ENCODE results near the gene ZFAND6.
A peak's percentile ranks its signal among the peaks of the same experiment; 100 is the strongest.

Gene ZFAND6

GRCh38 chr15:80052597-80053304 is 6.7 kb upstream of the ZFAND6 start:
- no peak for DNase-seq

GRCh38 chr15:80055933-80056332 is 3.5 kb upstream of the ZFAND6 start:
- DNase-seq = no peak

- DNase-seq = no peak
Measured at GRCh38 chr15:80058044-80058443, 1.4 kb upstream of the ZFAND6 start.

- peak; percentile 39 to 49 for DNase-seq
Measured at GRCh38 chr15:80059786-80060355, 395 bp downstream of the ZFAND6 start.

GRCh38 chr15:80060356-80061006 is 1.0 kb downstream of the ZFAND6 start:
- DNase-seq = peak; percentile 15 to 39

GRCh38 chr15:80061582-80061981 is 2.1 kb downstream of the ZFAND6 start:
- DNase-seq = peak; percentile 15 to 17

- DNase-seq = no peak
Measured at GRCh38 chr15:80066912-80067311, 7.4 kb downstream of the ZFAND6 start.

- DNase-seq = no peak
Measured at GRCh38 chr15:80068578-80068977, 9.1 kb downstream of the ZFAND6 start.

- peak in 1 of 2 experiments; percentile 12 for DNase-seq
Measured at GRCh38 chr15:80070840-80071239, 11.4 kb downstream of the ZFAND6 start.

GRCh38 chr15:80071652-80072051 is 12.2 kb downstream of the ZFAND6 start:
- DNase-seq = no peak

GRCh38 chr15:80072285-80072994 is 13.0 kb downstream of the ZFAND6 start:
- DNase-seq = peak; percentile 93 to 98

GRCh38 chr15:80073197-80073596 is 13.7 kb downstream of the ZFAND6 start:
- DNase-seq = no peak

GRCh38 chr15:80076321-80077318 is 17.1 kb downstream of the ZFAND6 start:
- DNase-seq = no peak

GRCh38 chr15:80081390-80081789 is 21.9 kb downstream of the ZFAND6 start:
- peak; percentile 77 to 88 for DNase-seq

- no peak for DNase-seq
Measured at GRCh38 chr15:80087104-80087503, 27.6 kb downstream of the ZFAND6 start.

GRCh38 chr15:80090041-80090440 is 30.6 kb downstream of the ZFAND6 start:
- DNase-seq = no peak

GRCh38 chr15:80090879-80091503 is 31.5 kb downstream of the ZFAND6 start:
- DNase-seq = peak; percentile 16 to 48

- DNase-seq = no peak
Measured at GRCh38 chr15:80093854-80094418, 34.5 kb downstream of the ZFAND6 start.

- DNase-seq = no peak
Measured at GRCh38 chr15:80095511-80095910, 36.0 kb downstream of the ZFAND6 start.

- no peak for DNase-seq
Measured at GRCh38 chr15:80095969-80096368, 36.5 kb downstream of the ZFAND6 start.

- DNase-seq = no peak
Measured at GRCh38 chr15:80098341-80098740, 38.9 kb downstream of the ZFAND6 start.
